ENCODE data around the gene SHISA9.

GRCh38 chr16:13150181-13150885, 248.9 kb downstream of the SHISA9 start:
- TF ChIP-seq MEF2A (IDR thresholded peaks at IDR 0.05; ENCODE audit: borderline replicate concordance, low read depth) (no peak), FOXJ3 (CRISPR knock-in tag; IDR thresholded peaks at IDR 0.05) (no peak), CTCF (IDR thresholded peaks at IDR 0.05) (no peak), NFIC (IDR thresholded peaks at IDR 0.05; ENCODE audit: borderline replicate concordance) (no peak), RAD21 (IDR thresholded peaks at IDR 0.05; ENCODE audit: low read length) (no peak), TAF1 (IDR thresholded peaks at IDR 0.05; ENCODE audit: borderline replicate concordance, low read depth, low read length) (no peak), PBX3 (IDR thresholded peaks at IDR 0.05) (no peak), POLR2AphosphoS5 (IDR thresholded peaks at IDR 0.05; ENCODE audit: low read depth, low read length) (no peak), REST (IDR thresholded peaks at IDR 0.05; ENCODE audit: low read depth, low read length) (no peak), SIN3A (IDR thresholded peaks at IDR 0.05; ENCODE audit: borderline replicate concordance, low read depth, low read length) (no peak), JUND (IDR thresholded peaks at IDR 0.05) (no peak), IRF3 (IDR thresholded peaks at IDR 0.05; ENCODE audit: low read depth, low read length) (no peak), EP300 (IDR thresholded peaks at IDR 0.05; ENCODE audit: borderline replicate concordance in 1 of 2, low read depth in 1 of 2, low read length in 1 of 2) (no peak)

Measured in SK-N-SH (cell line).